Stimulated activated CD4-positive, alpha-beta T cell treated with anti-CD3 and anti-CD28 coated beads, Interleukin-12 subunit alpha, Interleukin-12 subunit beta, amount 100 ng/mL, for 48 hours (primary cell): ENCODE measurements around the gene RPS18.
"Not testable (repeated sequence)": the region's sequence is repeated elsewhere in the genome, so short reads cannot be mapped to it uniquely, and the experiment has no call there.

Source experiments
- DNase-seq, 3 donors: peaks; one replicate each; pipeline ENCODE4 v3.0.0-alpha.2; 2020; ENCODE audit warnings: low read depth in 2 of 3, low spot score in 1 of 3

Gene RPS18

GRCh38 chr6:33271468-33272274, at the start of gene RPS18, which contains the start of gene VPS52:
RPS18 (plus strand) TSS chr6:33272075; CDS start chr6:33272120, 45 bp downstream.
VPS52 (minus strand) TSS chr6:33271876; CDS start chr6:33271675, 201 bp downstream.
- peak; percentile 82 to 95 (median 87) for DNase-seq

DNA sequence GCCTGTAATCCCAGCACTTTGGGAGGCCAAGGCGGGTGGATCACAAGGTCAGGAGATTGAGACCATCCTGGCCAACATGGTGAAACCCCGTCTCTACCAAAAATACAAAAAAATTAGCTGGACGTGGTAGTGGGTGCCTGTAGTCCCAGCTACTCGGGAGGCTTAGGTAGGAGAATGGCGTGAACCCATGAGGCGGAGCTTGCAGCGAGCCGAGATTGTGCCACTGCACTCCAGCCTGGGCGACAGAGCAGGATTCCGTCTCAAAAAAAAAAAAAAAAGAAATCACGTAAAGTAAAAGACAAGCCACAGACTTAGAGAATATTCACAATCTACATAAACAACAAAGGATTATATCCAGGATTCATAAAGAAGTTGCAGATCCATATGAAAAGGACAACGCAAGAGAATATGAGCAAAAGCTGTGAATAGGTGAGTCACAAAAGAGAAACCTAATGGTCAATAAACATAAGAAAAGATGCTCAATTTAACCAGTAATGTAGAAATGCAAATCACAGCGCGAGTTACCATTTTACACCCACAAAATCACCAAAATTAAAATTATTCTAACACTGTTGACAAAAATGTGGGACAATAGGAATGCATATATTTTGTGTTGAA, 45.3 kb upstream of the RPS18 start:
- DNase-seq: not testable (repeated sequence)

DNA sequence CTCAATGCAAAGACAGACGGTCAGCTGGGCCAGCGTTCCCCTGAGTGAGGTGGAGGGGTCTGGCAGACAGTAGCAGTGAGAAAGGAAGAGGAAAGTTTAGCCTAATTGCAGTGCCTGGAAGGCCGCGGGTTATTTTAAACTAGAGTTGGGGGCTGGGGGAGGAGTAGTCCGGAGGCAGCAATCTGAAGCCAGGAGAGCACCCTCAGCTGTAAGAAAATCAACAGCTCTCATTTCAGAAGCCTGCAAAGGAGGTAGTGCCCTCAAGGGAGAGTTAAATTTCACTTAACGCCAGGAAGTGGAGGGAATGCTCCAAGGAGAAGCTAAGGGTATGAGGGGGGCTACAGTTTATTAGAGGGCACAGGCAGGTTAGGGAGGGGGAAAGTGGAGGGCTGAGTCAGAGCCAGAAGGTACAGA, 36.6 kb upstream of the RPS18 start:
- DNase-seq: no peak

- no peak for DNase-seq
These were observed 35.5 kb upstream of the RPS18 start for GRCh38 chr6:33236328-33236727.

DNA sequence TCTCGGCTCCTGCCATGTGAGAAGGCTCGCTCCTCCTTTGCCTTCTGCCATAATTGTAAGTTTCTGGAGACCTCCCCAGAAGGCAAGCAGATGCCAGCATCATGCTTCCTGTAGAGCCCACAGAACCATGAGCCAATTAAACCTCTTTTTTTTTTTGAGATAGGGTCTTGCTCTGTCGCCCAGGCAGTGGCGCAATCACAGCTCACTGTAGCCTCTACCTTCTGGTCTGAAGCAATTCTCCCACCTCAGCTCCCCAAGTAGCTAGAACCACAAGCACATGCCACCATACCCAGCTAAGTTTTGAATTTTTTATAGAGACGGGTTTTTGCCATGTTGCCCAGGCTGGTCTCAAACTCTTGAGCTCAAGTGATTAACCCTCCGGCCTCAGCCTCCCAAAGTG, 35.0 kb upstream of the RPS18 start:
- DNase-seq: no peak

DNA sequence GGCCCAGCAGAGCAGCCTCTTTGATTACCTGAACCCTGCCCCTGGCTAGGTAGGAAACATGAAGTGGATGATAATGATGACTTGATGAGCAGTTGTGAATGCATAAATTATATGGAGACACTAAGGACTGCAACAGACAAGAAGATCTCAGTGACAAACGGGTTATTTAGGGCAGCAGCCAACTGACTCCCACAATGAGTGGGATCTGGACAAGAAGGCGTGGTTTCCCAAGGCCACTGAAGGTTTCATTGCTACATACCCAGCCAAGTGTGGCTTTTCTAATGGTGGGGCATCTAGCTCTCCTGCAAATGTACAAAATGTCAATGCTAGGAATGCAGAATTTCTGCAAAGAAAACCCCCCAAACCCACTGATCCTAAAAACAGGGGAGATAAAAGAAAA, 34.1 kb upstream of the RPS18 start:
- no peak for DNase-seq

- no peak for DNase-seq
These were observed 29.9 kb upstream of the RPS18 start for GRCh38 chr6:33241968-33242367.

DNA sequence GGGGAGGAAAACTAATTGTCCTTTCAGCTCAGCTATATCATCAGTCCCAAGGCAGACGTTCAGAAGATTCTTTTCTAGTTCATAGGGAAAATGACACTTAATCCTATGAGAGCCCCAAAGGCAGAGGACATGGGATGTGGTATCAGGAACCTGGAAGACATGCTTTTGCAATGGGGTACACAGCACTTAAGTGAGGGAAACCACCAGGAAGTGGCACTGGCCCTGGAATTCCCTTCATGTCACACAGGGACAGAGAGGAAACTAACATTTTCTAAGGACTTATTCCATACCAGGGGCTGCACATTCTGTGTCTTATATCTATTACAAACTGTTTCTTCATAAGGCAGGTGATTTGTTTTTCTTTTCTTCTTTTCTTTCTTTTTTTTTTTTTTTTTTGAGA, 28.4 kb upstream of the RPS18 start:
- DNase-seq: no peak

DNA sequence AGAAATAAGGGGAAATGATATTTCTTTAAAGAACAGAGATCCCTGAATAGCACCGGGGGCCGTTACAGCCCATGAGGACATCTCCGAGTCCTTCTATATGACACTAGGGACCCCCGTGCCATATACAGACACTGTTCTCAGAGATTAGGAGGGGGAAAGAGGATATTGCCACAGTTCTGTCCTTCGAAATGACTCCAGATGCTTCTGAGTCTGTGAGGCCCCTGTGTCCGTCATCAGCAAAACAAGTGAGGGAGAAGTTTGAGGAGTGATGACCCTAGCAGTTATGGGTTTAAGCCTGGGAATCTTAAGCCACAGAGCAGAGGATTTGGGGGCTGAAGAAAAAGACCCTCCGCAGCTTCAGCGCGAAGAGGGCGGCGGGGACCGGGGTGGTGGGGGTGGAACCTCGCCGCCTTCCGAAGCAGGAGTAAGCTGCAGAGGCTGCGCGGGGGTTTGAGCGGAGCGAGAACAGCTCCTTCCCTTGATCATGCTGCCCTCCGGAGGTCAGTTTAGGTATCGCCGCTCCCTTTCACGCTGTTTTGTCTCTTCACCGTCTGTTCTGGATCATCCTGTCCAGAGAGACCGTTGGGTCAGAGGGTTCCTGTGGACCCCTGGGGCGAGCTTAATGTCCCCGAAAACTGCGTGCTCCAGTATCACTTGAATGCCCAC, 23.8 kb upstream of the RPS18 start:
- peak; percentile 84 to 97 (median 89) for DNase-seq

GRCh38 chr6:33248643-33248931, 23.3 kb upstream of the RPS18 start:
- DNase-seq: peak; percentile 12 to 34 (median 27)

- peak; percentile 94 to 96 (median 94) for DNase-seq
These were observed 22.7 kb upstream of the RPS18 start for GRCh38 chr6:33248932-33249731.

DNA sequence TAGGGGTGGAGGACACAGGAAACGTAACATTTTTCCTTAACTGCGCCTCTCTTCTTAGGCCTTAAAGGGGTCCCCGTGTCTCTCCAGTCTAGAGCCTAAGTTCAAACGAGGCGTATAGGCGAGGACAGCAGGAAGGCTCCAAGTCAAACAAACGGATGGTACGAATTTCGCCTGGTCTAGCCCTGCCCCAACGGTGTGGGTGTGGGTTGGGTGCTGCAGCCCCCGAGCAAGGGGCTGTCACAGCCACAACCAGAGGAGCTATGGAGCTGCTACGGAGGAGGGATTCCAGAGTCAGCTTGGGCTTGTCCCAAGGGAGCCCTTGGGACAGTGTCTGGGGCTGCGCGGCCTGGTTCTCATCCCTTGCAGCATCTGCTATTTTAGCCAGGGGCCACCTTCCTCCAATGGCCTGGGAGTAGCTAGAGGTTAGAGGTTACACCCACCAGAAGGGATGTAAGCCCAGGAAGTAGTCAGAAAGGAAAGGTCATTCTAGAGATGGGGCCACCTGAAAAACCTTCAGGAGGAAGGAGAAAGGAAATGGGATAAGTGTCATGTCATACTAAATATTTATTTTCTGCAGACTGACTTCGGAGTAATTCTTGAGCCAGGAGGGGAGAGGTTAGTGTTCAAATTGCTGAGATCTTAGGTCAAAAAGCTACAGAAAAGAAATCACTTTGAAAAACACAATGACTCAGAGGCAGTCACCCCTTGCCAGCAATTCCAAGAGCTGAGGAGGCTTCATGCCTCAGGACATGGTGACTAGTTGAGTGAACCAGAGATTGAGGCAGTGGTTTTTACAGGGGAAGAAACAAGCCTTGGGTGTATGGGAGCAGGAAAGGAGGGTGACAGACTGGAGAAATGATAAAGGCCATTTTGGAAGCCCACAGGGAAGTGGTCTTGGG, 21.9 kb upstream of the RPS18 start:
- no peak for DNase-seq

DNA sequence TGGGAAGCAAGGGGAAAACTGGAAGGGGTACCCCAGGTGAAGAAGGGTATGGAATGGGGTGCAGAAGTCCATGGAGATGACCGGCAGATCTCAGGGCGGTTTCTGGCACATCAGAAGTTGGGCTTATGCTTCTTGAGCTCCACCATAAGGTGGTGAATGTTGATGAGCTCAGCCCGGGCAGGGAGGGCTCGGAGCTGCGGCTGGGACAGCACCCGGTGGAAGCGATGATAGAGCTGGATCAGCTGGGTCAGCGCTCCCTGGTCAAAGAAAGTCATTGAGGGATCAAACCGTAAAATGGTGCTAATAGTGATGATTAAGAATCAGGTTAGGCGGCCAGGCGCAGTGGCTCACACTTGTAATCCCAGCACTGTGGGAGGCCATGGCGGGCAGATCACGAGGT, 21.1 kb upstream of the RPS18 start:
- no peak for DNase-seq

DNA sequence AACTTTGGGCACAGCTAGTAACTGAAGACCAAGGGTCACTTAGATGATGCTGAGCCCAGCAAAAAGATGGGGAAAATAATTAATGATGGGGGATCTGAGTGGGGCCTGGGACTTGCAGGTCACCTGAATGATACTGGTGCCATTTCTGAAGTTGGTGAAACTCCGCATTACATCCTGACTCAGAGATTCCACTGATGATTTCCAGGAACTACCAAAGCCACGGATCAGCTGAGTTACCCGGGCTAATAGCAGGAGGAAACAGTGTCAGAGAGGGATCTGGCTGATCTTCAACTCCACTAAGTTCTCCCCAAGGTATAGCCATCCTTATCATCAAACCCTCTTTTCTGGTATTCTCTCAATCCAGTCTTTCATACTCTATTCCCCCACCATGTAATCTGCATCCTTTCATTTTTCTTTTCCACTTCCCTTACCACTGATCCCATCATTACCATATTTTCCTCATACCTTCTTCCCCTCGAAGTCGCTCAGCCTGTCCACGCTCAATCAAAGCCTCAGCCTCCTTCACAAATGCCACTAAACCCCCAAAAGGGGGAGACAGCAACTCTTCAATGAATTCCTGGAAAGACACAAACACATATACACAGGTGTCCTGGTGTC, 20.4 kb upstream of the RPS18 start:
- DNase-seq: no peak

- no peak for DNase-seq
These were observed 19.1 kb upstream of the RPS18 start for GRCh38 chr6:33252759-33253158.

DNA sequence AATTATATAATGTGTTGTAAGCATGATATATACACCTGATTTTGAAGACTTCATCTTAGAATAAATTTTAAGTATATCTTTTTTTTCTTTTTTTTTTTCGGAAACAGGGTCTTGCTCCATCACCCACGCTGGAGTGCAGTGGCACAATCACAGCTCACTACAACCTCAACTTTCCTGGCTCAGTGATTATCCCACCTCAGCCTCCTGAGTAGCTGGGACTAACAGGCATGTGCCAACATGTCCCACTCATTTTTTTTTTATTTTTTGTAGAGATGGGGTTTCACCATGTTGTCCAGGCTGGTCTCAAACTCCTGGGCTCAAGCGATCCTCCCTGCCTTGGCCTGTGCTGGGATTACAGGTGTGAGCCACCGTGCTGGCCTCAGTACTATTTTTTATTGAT, 17.3 kb upstream of the RPS18 start:
- DNase-seq: no peak

GRCh38 chr6:33259032-33259431, 12.8 kb upstream of the RPS18 start:
- no peak for DNase-seq

DNA sequence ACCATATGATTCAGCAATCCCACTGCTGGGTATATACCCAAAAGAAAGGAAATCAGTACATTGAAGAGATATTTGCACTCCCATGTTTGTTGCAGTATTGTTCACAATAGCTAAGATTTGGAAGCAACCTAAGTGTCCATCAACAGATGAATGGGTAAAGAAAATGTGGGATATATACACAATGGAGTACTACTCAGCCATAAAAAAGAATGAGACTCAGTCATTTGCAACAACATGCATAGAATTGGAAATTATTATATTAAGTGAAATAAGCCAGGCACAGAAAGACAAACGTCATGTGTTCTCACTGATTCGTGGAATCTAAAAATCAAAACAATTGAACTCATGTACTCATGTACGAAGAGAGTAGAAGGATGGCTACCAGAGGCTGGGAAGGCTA, 9.4 kb upstream of the RPS18 start:
- not testable (repeated sequence) for DNase-seq

- no peak for DNase-seq
These were observed 7.9 kb upstream of the RPS18 start for GRCh38 chr6:33264015-33264414.

- no peak for DNase-seq
These were observed 783 bp upstream of the RPS18 start for GRCh38 chr6:33271117-33271467.
